Neuronal stem cell (in vitro differentiated cells): ENCODE results near the gene FOXA3.

Experiments
- DNase-seq: peaks from one replicate; pipeline ENCODE4 v3.0.0-alpha.2; 2013; ENCODE audit warnings: low spot score
- H2AFZ ChIP-seq: one replicate; pipeline ENCODE4 v1.6.1; 2013; ENCODE audit warnings: mild to moderate bottlenecking, low read length, inconsistent platforms
- H2AK5ac ChIP-seq: 2 replicates; pipeline ENCODE4 v1.6.1; 2013; ENCODE audit warnings: low read depth, mild to moderate bottlenecking, inconsistent platforms, low read length, moderate library complexity, mixed read lengths
- H2BK120ac ChIP-seq: 2 replicates; pipeline ENCODE4 v1.6.1; 2013; ENCODE audit warnings: low read depth, mild to moderate bottlenecking, inconsistent platforms, low read length, moderate library complexity, mixed read lengths
- H2BK12ac ChIP-seq: one replicate; pipeline ENCODE4 v1.6.1; 2013; ENCODE audit warnings: low read length, inconsistent platforms
- H2BK15ac ChIP-seq: 2 replicates; pipeline ENCODE4 v1.6.1; 2013; ENCODE audit warnings: mild to moderate bottlenecking, low read length, inconsistent platforms, mixed read lengths
- H2BK5ac ChIP-seq: one replicate; pipeline ENCODE4 v1.6.1; 2013; ENCODE audit warnings: inconsistent platforms, mild to moderate bottlenecking, low read length, moderate library complexity
- H3K14ac ChIP-seq: one replicate; pipeline ENCODE4 v1.6.1; 2013; ENCODE audit warnings: low read length, inconsistent platforms
- H3K18ac ChIP-seq: 2 replicates; pipeline ENCODE4 v1.6.1; 2013; ENCODE audit warnings: low read length, inconsistent platforms
- H3K23ac ChIP-seq: 2 replicates; pipeline ENCODE4 v1.6.1; 2013; ENCODE audit warnings: low read depth, mild to moderate bottlenecking, mixed read lengths, low read length, inconsistent platforms; ENCODE audit not compliant: poor library complexity
- H3K27ac ChIP-seq: replicated peaks from 3 replicates; pipeline ENCODE4 v1.5.1; 2013; ENCODE audit warnings: low read length, inconsistent platforms
- H3K27me3 ChIP-seq, 3 experiments: 2 replicates each; pipeline ENCODE4 v1.6.1; 2013; ENCODE audit warnings: low read length in 3 of 3, mild to moderate bottlenecking in 2 of 3, inconsistent platforms in 1 of 3, low read depth in 1 of 3, mixed read lengths in 1 of 3, moderate library complexity in 1 of 3; ENCODE audit not compliant: control insufficient read depth in 3 of 3, insufficient read depth in 3 of 3
- H3K36me3 ChIP-seq, 2 donors: replicated peaks in 1 of 2; 2 replicates each; pipeline ENCODE4 v1.6.1; 2013; ENCODE audit warnings: low read length in 2 of 2; ENCODE audit not compliant: control insufficient read depth in 2 of 2, insufficient read depth in 2 of 2
- H3K4ac ChIP-seq: 2 replicates; pipeline ENCODE4 v1.6.1; 2013; ENCODE audit warnings: inconsistent platforms, mild to moderate bottlenecking, low read length, moderate library complexity
- H3K4me1 ChIP-seq, 2 donors: 1 replicate in 1 of 2; 2 replicates in 1 of 2; pipeline ENCODE4 v1.6.1; 2013; ENCODE audit warnings: low read length in 2 of 2, low read depth in 1 of 2; ENCODE audit not compliant: control insufficient read depth in 2 of 2, insufficient read depth in 1 of 2
- H3K4me2 ChIP-seq: one replicate; pipeline ENCODE4 v1.6.1; 2013; ENCODE audit warnings: mild to moderate bottlenecking, low read length, inconsistent platforms; ENCODE audit not compliant: insufficient read depth, poor library complexity, severe bottlenecking
- H3K4me3 ChIP-seq, 2 donors: 2 replicates each; pipeline ENCODE4 v1.5.1; 2013; ENCODE audit warnings: low read length in 2 of 2, mild to moderate bottlenecking in 2 of 2, inconsistent platforms in 1 of 2, moderate library complexity in 1 of 2
- H3K79me1 ChIP-seq: one replicate; pipeline ENCODE4 v1.6.1; 2013; ENCODE audit warnings: low read depth, mild to moderate bottlenecking, inconsistent platforms, low read length, moderate library complexity
- H3K9ac ChIP-seq: one replicate; pipeline ENCODE4 v1.6.1; 2013; ENCODE audit warnings: mild to moderate bottlenecking, low read depth, low read length, inconsistent platforms; ENCODE audit not compliant: poor library complexity
- H3K9me3 ChIP-seq, 2 donors: replicated peaks in 1 of 2; 2 replicates each; pipeline versions ENCODE3 to v1.6.1; 2013; ENCODE audit warnings: low read length in 2 of 2, mild to moderate bottlenecking in 2 of 2, inconsistent platforms in 1 of 2, low read depth in 1 of 2, mixed read lengths in 1 of 2, moderate library complexity in 1 of 2; ENCODE audit not compliant: control insufficient read depth in 2 of 2, insufficient read depth in 1 of 2
- H4K8ac ChIP-seq: one replicate; pipeline ENCODE4 v1.6.1; 2013; ENCODE audit warnings: low read depth, mild to moderate bottlenecking, inconsistent platforms, low read length, moderate library complexity
- H4K91ac ChIP-seq: one replicate; pipeline ENCODE4 v1.6.1; 2013; ENCODE audit warnings: low read length, low read depth, mild to moderate bottlenecking, inconsistent platforms; ENCODE audit not compliant: poor library complexity
- WGBS, 2 donors: extraction: QIAGEN DNeasy Blood & Tissue Kit; methylation state at CpG; one replicate each; pipeline ENCODE4 v1.1.7; 2013; ENCODE audit warnings: missing lambda C conversion rate in 2 of 2, mixed read lengths in 1 of 2; ENCODE audit not compliant: insufficient read length in 2 of 2, insufficient replicate concordance in 1 of 2; ENCODE audit errors: extremely low coverage in 2 of 2; 5-methylcytosine and 5-hydroxymethylcytosine counted together

FOXA3 gene

DNA sequence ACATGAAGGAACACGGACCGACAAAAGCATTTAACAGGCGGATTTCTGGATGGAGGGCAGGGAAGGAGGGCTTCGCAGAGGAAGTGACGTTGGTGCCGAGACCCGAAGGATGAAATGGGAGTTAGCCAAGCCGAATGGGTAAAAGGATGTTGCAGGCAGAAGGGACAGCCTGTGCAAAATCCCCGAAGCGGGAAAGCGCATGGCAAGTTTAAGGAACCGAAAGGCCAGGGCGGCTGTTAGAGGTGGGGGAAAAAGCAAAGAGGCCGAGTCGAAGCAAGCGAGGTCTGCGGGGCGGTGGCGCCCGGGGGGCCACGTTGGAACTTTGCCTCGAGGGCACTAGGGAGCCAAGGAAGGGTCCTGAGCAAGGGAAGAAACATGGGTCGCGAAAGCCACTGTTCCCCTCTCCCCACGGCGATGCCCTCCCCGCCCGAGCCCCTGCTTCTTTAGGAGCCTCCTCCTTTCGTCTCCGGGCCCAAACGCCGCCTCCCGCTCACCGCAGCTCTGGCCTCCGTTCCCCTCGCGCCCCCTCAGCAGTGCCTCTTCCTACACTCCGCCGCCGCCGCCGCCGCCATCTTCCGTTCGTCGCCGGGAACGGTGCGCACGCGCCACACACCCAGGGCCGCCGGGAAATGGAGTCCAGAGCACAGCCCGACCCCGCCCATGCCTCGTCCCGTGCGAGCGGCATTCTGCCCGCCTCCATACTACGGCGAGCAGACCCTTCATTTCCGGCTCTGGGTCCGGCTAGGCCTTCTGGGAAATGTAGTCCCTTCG is 1.4 kb upstream of the FOXA3 start, which contains the start of gene SYMPK:
Gene SYMPK (minus strand): TSS at position 584 of the 771 bp plus-strand sequence. CDS start 8,652 bp downstream, outside the sequence.
- no peak within 1 kb of the TSS for H3K14ac ChIP-seq
- peaks cover 8% of the 10 kb centered on the region for H3K79me1 ChIP-seq
- H4K91ac ChIP-seq, result no peak within 1 kb of the TSS
- H3K9me3 ChIP-seq, result peaks cover 0 to 2% of the 10 kb centered on the region in 2 donors
- H3K9ac ChIP-seq, result peak within 1 kb of the TSS; percentile 95
- H2BK15ac ChIP-seq, result peak within 1 kb of the TSS; percentile 69
- H3K4ac ChIP-seq, result no peak within 1 kb of the TSS
- DNase-seq, result peak; percentile 98
- WGBS, 2 donors, result no CpG with 5 or more reads among the region's 65 CpGs
- H3K27me3 ChIP-seq, result peaks cover 0 to 32% (median 14%) of the 10 kb centered on the region in 3 experiments
- H3K27ac ChIP-seq, result peak within 1 kb of the TSS; percentile 40
- no peak within 1 kb of the TSS for H2BK5ac ChIP-seq
- peak within 1 kb of the TSS; percentile 82 to 86 for H3K4me3 ChIP-seq
- no peak within 1 kb of the TSS for H4K8ac ChIP-seq
- no peak within 1 kb of the TSS for H2BK120ac ChIP-seq
- no peak within 1 kb of the TSS for H2BK12ac ChIP-seq
- H2AFZ ChIP-seq, result peak within 1 kb of the TSS; percentile 87
- peak within 1 kb of the TSS; percentile 82 for H3K4me2 ChIP-seq
- H3K23ac ChIP-seq, result peak within 1 kb of the TSS; percentile 99
- peaks cover 0 to 3% of the 10 kb centered on the region in 2 donors for H3K4me1 ChIP-seq
- peak within 1 kb of the TSS; percentile 90 for H2AK5ac ChIP-seq
- peak within 1 kb of the TSS; percentile 74 for H3K18ac ChIP-seq
- peaks cover 15 to 33% of the 10 kb centered on the region in 2 donors for H3K36me3 ChIP-seq

GRCh38 chr19:45863335-45863839 is 739 bp upstream of the FOXA3 start:
- H3K9me3 ChIP-seq, result no peaks in the 10 kb centered on the region
- H4K91ac ChIP-seq, result no peak overlapping the region
- no peak overlapping the region for H2BK5ac ChIP-seq
- no peak overlapping the region for H3K9ac ChIP-seq
- H3K23ac ChIP-seq, result peak overlapping the region; percentile 99
- H2AK5ac ChIP-seq, result peak overlapping the region; percentile 90
- H3K18ac ChIP-seq, result no peak overlapping the region
- H2BK120ac ChIP-seq, result no peak overlapping the region
- peaks cover 11 to 28% of the 10 kb centered on the region in 2 donors for H3K36me3 ChIP-seq
- H4K8ac ChIP-seq, result no peak overlapping the region
- peak overlapping the region; percentile 69 to 82 for H3K4me3 ChIP-seq
- H3K4me2 ChIP-seq, result peak overlapping the region; percentile 82
- H3K27me3 ChIP-seq, result peaks cover 0 to 32% (median 14%) of the 10 kb centered on the region in 3 experiments
- no peak for DNase-seq
- peaks cover 0 to 3% of the 10 kb centered on the region in 2 donors for H3K4me1 ChIP-seq
- H3K4ac ChIP-seq, result no peak overlapping the region
- H3K79me1 ChIP-seq, result peaks cover 4% of the 10 kb centered on the region
- no peak overlapping the region for H2BK12ac ChIP-seq
- no peak overlapping the region for H2BK15ac ChIP-seq
- no peak overlapping the region for H3K27ac ChIP-seq
- WGBS, 2 donors, result no CpG with 5 or more reads among the region's 22 CpGs
- no peak overlapping the region for H3K14ac ChIP-seq
- peak overlapping the region; percentile 87 for H2AFZ ChIP-seq

- no CpG with 5 or more reads among the region's 12 CpGs for WGBS, 2 donors
- H2BK15ac ChIP-seq, result peak overlapping the region; percentile 51
- no peak overlapping the region for H4K91ac ChIP-seq
- H2BK5ac ChIP-seq, result no peak overlapping the region
- no peak overlapping the region for H2BK120ac ChIP-seq
- peak overlapping the region; percentile 75 for H3K9ac ChIP-seq
- H2AK5ac ChIP-seq, result peak overlapping the region; percentile 89
- H3K18ac ChIP-seq, result peak overlapping the region; percentile 81
- H2AFZ ChIP-seq, result peak overlapping the region; percentile 87
- peak overlapping the region; percentile 33 to 91 for H3K4me3 ChIP-seq
- H3K79me1 ChIP-seq, result peaks cover 3% of the 10 kb centered on the region
- H3K4me1 ChIP-seq, result peaks cover 0 to 3% of the 10 kb centered on the region in 2 donors
- H3K23ac ChIP-seq, result peak overlapping the region; percentile 69
- peak overlapping the region; percentile 82 for H3K4me2 ChIP-seq
- H3K36me3 ChIP-seq, result peaks cover 5 to 17% of the 10 kb centered on the region in 2 donors
- peak overlapping the region; percentile 93 for H4K8ac ChIP-seq
- H3K27me3 ChIP-seq, result peaks cover 0 to 34% (median 14%) of the 10 kb centered on the region in 3 experiments
- peak overlapping the region; percentile 51 for H2BK12ac ChIP-seq
- H3K4ac ChIP-seq, result no peak overlapping the region
- H3K27ac ChIP-seq, result no peak overlapping the region
- H3K9me3 ChIP-seq, result no peaks in the 10 kb centered on the region
- no peak overlapping the region for H3K14ac ChIP-seq
- no peak for DNase-seq
Observed at GRCh38 chr19:45864629-45865082, 530 bp downstream of the FOXA3 start.
